GM18520 (cell line): ENCODE results near the gene HRH2.

Experiments used
- ATAC-seq: cut with Tn5 transposase; IDR thresholded peaks from one replicate; pipeline ENCODE4 v1.9.1; 2021; ENCODE audit not compliant: unreplicated experiment

Gene HRH2

GRCh38 chr5:175692235-175692995, 34.5 kb downstream of the HRH2 start:
- no peak for ATAC-seq

- ATAC-seq = no peak
Observed at GRCh38 chr5:175692996-175693710, 35.3 kb downstream of the HRH2 start.

DNA sequence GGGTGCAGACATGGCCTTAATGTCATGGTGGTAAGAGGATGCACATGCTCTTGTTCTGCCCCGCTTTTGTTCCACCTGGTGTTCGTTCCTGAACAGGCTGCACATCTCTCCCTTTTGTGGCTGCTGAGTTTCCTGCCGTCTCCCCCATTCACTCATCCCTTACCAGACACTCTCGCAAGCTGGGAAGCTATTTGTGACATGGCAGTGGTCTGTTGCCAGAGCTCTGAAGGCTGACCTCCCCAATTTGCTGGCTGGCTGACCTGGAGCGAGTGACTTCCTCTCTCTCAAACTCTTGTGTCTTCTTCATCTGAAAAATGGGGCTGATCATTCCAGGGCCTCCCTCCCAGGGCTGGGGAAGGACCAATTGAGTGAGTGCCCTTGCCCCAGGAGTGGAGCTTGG, 35.9 kb downstream of the HRH2 start:
- no peak for ATAC-seq

DNA sequence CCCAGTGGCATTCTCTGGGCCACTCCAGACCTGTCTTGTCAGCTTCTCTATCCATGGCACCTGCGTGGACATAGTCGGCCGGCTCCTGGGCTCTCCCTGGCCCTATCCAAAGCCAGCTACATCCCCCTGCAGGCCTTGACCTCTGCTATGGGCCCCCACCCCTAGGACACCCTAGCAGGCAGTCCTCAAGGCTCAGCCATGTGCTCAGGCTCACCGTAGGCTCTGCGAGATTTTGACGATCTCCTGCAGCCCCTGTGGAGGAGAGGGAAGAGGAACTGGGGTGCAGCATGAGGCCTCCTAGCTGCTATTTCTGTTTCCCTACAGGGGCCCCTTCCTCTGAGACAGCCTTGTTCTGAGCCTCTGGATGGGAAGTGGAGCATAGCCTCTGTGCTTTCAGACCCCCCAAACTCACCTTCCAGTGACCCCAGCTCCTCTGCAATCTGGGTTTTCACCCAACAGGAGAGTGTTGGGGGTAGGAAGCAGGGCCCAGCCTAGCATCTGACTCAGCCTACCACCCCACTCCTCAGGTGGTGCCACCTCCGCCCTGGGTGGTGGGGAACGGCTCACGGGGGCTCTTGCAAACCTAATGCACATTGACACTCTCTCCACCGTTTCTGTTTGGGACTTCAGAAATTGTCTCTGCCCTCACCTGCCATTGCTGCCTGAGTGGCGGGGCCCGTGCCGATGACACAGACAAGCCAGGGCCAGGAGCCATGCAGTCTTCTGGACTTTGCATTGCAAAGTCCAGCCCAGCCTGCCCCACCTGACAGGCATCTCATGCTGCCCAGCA, 36.7 kb downstream of the HRH2 start:
- ATAC-seq = no peak

GRCh38 chr5:175695161-175696126, 37.6 kb downstream of the HRH2 start:
- no peak for ATAC-seq

- no peak for ATAC-seq
Observed at GRCh38 chr5:175696139-175696854, 38.4 kb downstream of the HRH2 start.

- no peak for ATAC-seq
Observed at GRCh38 chr5:175696855-175697198, 39.0 kb downstream of the HRH2 start.

DNA sequence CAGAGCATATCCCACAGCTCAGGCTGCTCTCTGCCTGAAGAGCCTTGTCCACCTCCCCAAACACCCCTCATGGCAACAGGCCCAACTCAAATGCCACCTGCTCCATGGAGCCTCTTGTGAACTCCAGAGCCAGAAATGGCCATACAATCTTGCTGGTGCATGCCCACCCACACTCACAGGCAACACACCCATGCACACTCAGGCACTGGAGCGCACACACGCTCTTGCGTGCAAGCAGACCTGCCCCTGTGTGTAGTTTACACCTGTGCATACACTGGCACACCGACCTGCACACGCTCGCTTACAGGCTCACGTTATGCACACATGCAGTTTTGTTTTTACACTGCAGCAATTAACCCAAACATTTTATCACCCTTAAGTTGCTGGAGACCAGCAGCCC, 40.0 kb downstream of the HRH2 start:
- no peak for ATAC-seq

GRCh38 chr5:175698401-175699115, 40.7 kb downstream of the HRH2 start:
- ATAC-seq = no peak

DNA sequence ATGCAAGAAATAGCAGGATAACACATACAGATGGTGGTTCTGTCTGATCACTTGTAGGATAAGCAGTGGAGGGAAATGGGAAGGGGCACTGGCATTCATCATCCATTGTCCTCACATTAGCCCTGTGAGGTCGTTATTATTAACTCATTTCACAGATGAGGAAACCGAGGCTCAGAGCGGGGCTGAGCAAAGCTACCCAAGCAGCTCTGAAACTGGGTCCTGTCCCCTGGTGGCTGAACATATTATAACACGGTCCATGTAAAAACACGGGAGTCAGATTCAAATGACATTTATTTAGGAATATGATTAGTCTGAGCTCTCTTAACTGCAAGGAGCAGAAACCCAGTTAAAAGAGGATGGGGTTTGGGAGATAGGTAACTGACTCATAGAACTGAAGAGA, 43.1 kb downstream of the HRH2 start:
- ATAC-seq = no peak

DNA sequence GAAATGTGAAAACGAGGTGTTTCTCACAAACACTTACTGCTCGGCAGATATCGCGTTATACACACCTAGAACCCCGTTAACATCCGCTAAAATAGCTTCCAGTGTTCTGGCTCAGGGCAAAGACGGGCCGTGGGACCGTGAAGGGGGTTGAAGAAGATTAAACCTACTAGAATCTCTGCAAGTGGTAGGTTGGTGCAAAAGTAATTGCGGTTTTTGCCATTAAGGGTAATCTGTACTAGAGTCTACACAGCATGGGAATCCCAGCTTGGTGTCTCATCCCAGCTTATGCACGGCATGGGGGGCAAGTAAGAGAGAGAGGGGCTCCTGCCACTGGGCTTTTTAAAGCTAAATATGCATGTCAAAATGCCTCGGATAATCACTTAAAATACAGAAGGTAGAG, 43.9 kb downstream of the HRH2 start:
- ATAC-seq = no peak

GRCh38 chr5:175706499-175706898, 48.6 kb downstream of the HRH2 start:
- ATAC-seq = no peak

DNA sequence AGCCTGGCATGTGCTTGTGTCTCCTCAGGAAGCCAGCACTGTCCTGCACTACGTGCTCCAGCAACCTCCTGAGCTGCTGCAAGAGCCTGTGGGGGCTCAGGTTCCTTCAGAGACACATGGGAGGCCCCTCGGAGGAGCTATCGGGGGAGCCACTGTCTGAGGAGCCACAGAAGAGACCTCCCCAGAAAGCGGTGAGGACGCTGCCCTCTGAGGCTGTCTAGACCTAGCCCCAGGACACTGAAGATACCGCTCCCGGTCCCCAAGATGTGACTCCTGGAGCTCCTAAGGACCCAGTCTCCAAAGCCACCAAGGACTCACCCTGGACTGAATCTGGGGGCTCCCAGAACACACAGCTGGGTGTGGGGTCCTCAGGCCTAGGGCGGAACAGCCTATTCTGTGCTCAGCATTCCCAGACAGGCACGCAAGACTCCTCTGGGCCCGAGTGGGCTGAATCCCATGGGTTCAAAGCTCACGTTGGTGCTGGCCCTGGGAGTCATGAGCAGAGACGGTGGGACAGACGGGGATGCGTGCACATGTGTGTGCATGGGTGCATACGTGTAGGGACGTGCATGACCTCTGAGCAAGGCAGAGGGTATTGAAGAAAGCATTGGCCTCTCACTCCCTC, 50.0 kb downstream of the HRH2 start:
- no peak for ATAC-seq

- no peak for ATAC-seq
Observed at GRCh38 chr5:175709276-175709781, 51.5 kb downstream of the HRH2 start.

DNA sequence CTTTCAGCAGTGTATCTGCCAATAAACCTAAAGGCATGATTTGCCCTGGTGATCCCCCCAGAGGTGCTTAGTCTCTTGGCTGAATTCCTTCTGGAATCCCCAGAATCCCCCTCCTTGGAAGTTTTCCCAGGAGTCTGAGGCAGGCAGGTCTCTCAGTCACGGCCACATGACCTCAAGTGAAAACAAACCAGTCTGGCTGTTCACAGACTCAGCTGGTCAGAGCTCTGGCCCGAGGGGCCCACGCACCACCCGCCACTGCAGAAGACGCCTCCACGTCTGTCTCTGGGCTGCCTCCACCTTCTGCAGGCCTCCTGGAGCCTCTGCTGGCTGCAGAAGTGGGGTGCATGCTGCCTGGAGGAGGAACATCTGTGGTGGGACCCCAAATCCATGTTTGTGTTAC, 52.5 kb downstream of the HRH2 start:
- no peak for ATAC-seq

- no peak for ATAC-seq
Observed at GRCh38 chr5:175711031-175711430, 53.2 kb downstream of the HRH2 start.

GRCh38 chr5:175711472-175712312, 53.8 kb downstream of the HRH2 start:
- no peak for ATAC-seq

DNA sequence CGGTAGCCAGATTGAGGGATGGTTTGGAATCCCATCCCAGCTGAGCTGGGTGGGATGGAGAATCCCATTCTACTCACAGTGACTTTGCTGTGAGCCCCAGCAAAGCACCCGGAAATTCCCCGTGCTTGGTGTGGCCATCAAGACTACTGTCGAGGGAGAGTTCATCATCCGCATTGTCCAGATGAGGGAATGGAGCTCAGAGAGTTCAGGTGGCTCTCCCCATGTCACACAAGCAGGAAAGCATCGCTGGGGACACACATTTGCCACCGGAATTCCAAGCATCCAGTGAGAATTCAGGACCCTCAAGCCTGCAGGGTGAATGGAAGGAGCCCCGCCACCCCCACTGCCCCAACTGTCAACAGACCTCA, 54.4 kb downstream of the HRH2 start:
- no peak for ATAC-seq
